Measurements from ENCODE around the gene RPL28. TPM values are rescaled to one million over a fixed set of nuclear protein-coding genes. Genes with fewer than 3 reads are reported as not detected.

The RPL28 gene
- total and polyA plus RNA-seq, 10 of the 15 experiments (the other 5 are each of a cell fraction or from before 2014, with no cell fraction given): 260 to 3,542 (median 891) TPM

GRCh38 chr19:55423225-55424005 lies 37.7 kb downstream of the RPL28 start (continued):
- TF ChIP-seq NRF1 (conservative IDR thresholded peaks at IDR 0.05; ENCODE audit: low read depth, low read length) (no peak), CEBPB (IDR thresholded peaks at IDR 0.05; ENCODE audit: borderline replicate concordance in 1 of 2, low read depth in 2 of 2, low read length in 2 of 2) (no peak), CBFB (IDR thresholded peaks at IDR 0.05; ENCODE audit: low read depth) (no peak), SRF (IDR thresholded peaks at IDR 0.05; ENCODE audit: low read depth in 2 of 2, low read length in 2 of 2) (no peak), HDAC2 (IDR thresholded peaks at IDR 0.05) (no peak), CREB1 (IDR thresholded peaks at IDR 0.05; ENCODE audit: low read depth) (no peak)
- TF ChIP-seq, protein P1, sequence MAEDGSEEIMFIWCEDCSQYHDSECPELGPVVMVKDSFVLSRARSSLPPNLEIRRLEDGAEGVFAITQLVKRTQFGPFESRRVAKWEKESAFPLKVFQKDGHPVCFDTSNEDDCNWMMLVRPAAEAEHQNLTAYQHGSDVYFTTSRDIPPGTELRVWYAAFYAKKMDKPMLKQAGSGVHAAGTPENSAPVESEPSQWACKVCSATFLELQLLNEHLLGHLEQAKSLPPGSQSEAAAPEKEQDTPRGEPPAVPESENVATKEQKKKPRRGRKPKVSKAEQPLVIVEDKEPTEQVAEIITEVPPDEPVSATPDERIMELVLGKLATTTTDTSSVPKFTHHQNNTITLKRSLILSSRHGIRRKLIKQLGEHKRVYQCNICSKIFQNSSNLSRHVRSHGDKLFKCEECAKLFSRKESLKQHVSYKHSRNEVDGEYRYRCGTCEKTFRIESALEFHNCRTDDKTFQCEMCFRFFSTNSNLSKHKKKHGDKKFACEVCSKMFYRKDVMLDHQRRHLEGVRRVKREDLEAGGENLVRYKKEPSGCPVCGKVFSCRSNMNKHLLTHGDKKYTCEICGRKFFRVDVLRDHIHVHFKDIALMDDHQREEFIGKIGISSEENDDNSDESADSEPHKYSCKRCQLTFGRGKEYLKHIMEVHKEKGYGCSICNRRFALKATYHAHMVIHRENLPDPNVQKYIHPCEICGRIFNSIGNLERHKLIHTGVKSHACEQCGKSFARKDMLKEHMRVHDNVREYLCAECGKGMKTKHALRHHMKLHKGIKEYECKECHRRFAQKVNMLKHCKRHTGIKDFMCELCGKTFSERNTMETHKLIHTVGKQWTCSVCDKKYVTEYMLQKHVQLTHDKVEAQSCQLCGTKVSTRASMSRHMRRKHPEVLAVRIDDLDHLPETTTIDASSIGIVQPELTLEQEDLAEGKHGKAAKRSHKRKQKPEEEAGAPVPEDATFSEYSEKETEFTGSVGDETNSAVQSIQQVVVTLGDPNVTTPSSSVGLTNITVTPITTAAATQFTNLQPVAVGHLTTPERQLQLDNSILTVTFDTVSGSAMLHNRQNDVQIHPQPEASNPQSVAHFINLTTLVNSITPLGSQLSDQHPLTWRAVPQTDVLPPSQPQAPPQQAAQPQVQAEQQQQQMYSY (CRISPR knock-in tag; IDR thresholded peaks at IDR 0.05): no peak

DNA sequence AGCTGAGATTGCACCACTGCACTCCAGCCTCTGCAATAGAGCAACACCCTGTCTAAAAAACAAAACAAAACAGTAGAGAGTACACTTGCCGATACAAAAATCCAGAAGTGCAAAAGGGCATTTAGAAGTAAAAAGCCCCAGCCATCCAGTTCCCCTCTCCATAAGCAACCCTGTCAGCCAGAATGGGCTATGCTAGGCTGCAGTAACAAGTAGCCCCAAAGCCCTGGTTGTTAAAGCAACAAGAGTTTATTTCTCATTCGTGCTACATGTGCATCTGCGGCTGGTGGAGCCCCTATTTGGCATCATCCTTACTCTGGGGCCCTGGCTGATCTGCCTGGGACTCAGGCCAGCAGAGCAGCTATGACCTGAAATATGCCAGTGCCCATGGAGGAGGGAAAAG lies 38.8 kb downstream of the RPL28 start:
- ATAC-seq (no peak), DNase-seq (ENCODE audit: low read depth, low spot score) (no peak), FAIRE-seq (no peak)
- intact Hi-C loops (cut with micrococcal nuclease; ENCODE audit: unreplicated experiment): no loop called here
- Histone ChIP-seq H3K4me2 (ENCODE audit: control insufficient read depth, insufficient read depth) (no peak overlapping the region), H3K79me2 (ENCODE audit: control insufficient read depth, insufficient read depth, low read length) (no peaks in the 10 kb centered on the region), H3K27ac (ENCODE audit: control insufficient read depth, insufficient read depth) (no peak overlapping the region), H3K27me3 (replicated peaks in 1 of 2; ENCODE audit: control insufficient read depth in 2 of 2, insufficient read depth in 2 of 2, low read length in 1 of 2) (no peaks in the 10 kb centered on the region), H2AFZ (ENCODE audit: control insufficient read depth, low read depth, low read length) (no peak overlapping the region), H3K9ac (ENCODE audit: control insufficient read depth, insufficient read depth, low read length) (no peak overlapping the region), H4K20me1 (ENCODE audit: control insufficient read depth, insufficient read depth) (no peaks in the 10 kb centered on the region), H3K4me1 (ENCODE audit: control insufficient read depth, insufficient read depth, low read length) (no peaks in the 10 kb centered on the region), H3K4me3 (no peak overlapping the region), H3K36me3 (ENCODE audit: control insufficient read depth in 2 of 2, insufficient read depth in 2 of 2, low read length in 1 of 2) (no peaks in the 10 kb centered on the region), H3K9me3 (replicated peaks; ENCODE audit: control insufficient read depth, insufficient read depth, low read length) (no peaks in the 10 kb centered on the region; the same call in 2 of the 3 replicates)
- ChIA-PET POLR2A (no interaction called here), CTCF (no interaction called here), SMC1A (ENCODE audit: uncharacterized antibody, unreplicated experiment) (no interaction called here), RAD21 (ENCODE audit: unreplicated experiment) (no interaction called here)
- no TSS peak for BruUV-seq (replicated peaks)
- TF ChIP-seq NFXL1 (IDR thresholded peaks at IDR 0.05; ENCODE audit: borderline replicate concordance): no peak
- TF ChIP-seq, protein P1 (CRISPR knock-in tag; IDR thresholded peaks at IDR 0.05): no peak
- TF ChIP-seq FOS (IDR thresholded peaks at IDR 0.05; ENCODE audit: borderline replicate concordance, extremely low read depth, insufficient read length): no peak
- TF ChIP-seq ZZZ3 (IDR thresholded peaks at IDR 0.05; ENCODE audit: control insufficient read depth, insufficient read length, low read depth): no peak
- TF ChIP-seq FOXK2 (IDR thresholded peaks at IDR 0.05): no peak
- TF ChIP-seq ZBTB33 (IDR thresholded peaks at IDR 0.05): no peak
- no peak for TF ChIP-seq ZNF217 (IDR thresholded peaks at IDR 0.05)
- 48% methylated on average over 3 of the region's 3 CpGs for WGBS (ENCODE audit: insufficient coverage, insufficient replicate concordance, low lambda C conversion rate, missing lambda C conversion rate)
- in situ Hi-C loops (cut with MboI): no loop called here
